Fibroblast of villous mesenchyme (primary cell): ENCODE data around the gene USP32. TPM values are rescaled to one million over a fixed set of nuclear protein-coding genes. Genes with fewer than 3 reads are reported as not detected.

Experiments used
- DNase-seq: peaks from one replicate; pipeline ENCODE4 v3.0.0-alpha.2; 2010; ENCODE audit warnings: low read depth
- H3K4me3 ChIP-seq: 2 replicates; pipeline ENCODE4 v1.5.1; 2011; ENCODE audit warnings: low read depth, mild to moderate bottlenecking, low read length
- total RNA-seq: library from RNA; depleted of rRNA; stranded (reverse); fragments of >200 nt; gene quantifications from 2 replicates; pipeline ENCODE4 v1.2.3, GENCODE V29; 2012
- TF ChIP-seq, protein P1 (sequence below): IDR thresholded peaks from 2 replicates; pipeline ENCODE4 v1.5.1; 2012; ENCODE audit warnings: low read depth, mild to moderate bottlenecking, low read length; ENCODE audit not compliant: insufficient read depth

USP32 gene
- total RNA-seq, 1 donor: 95.4 TPM

DNA sequence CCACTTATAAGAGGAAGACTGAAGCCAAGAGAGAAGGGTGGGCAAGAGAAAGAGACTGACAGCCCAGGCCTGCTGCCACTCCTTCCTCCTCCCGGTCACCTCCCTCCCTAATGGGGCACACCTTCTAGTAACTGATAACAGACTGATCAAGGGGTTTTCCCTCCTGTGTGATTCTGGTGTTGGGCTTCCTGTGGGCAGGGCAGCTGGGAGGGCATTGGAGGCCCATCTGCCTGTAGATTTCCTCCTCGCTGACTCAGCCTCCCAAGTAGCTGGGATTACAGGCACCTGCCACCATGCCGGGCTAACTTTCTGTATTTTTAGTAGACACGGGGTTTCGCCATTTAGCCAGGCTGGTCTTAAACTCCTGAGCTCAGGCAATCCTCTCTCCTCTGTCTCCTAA lies 226.0 kb downstream of the USP32 start:
- no peak overlapping the region for H3K4me3 ChIP-seq
- DNase-seq: no peak
- TF ChIP-seq, protein P1, sequence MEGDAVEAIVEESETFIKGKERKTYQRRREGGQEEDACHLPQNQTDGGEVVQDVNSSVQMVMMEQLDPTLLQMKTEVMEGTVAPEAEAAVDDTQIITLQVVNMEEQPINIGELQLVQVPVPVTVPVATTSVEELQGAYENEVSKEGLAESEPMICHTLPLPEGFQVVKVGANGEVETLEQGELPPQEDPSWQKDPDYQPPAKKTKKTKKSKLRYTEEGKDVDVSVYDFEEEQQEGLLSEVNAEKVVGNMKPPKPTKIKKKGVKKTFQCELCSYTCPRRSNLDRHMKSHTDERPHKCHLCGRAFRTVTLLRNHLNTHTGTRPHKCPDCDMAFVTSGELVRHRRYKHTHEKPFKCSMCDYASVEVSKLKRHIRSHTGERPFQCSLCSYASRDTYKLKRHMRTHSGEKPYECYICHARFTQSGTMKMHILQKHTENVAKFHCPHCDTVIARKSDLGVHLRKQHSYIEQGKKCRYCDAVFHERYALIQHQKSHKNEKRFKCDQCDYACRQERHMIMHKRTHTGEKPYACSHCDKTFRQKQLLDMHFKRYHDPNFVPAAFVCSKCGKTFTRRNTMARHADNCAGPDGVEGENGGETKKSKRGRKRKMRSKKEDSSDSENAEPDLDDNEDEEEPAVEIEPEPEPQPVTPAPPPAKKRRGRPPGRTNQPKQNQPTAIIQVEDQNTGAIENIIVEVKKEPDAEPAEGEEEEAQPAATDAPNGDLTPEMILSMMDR: no peak

DNA sequence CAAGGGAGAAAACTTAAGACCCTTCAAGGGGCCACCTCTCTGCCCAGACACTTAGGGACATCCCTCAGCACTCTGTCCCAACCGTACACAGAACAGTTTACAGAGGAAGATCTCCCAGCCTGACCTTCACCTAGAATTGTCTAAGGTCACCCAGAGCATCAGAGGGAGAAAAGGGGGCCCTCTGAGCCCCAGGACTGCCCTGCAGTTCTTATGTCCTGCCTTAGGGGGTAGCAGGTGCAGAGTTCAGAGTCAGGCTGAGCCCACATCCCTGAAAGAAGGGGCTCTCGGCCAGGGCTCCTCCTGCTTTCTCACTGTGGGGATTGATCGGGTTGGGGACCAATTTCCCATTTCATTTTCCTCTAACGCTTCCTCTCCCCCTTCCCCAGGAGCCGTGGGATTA lies 226.7 kb downstream of the USP32 start:
- TF ChIP-seq, protein P1: no peak
- DNase-seq: no peak
- no peak overlapping the region for H3K4me3 ChIP-seq

DNA sequence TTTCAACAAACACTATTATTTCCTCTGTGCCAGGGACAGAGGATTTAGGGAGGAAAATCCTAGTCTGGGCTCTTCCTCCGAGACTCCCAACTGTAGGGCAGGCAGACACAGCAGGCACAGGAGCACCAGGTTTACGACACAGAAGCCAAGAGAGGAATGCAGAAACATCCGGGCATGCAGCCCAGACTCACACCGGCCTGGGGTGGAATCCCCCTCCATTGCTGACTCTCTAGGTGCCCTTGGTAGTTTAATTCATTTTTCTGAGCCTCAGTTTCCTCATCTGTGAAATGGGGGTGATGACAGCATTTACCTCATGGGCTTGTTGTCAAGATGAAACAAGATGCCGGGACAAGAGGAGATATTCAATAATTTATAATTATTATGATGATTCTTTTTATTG lies 227.2 kb downstream of the USP32 start:
- TF ChIP-seq, protein P1: no peak
- no peak overlapping the region for H3K4me3 ChIP-seq
- no peak for DNase-seq

DNA sequence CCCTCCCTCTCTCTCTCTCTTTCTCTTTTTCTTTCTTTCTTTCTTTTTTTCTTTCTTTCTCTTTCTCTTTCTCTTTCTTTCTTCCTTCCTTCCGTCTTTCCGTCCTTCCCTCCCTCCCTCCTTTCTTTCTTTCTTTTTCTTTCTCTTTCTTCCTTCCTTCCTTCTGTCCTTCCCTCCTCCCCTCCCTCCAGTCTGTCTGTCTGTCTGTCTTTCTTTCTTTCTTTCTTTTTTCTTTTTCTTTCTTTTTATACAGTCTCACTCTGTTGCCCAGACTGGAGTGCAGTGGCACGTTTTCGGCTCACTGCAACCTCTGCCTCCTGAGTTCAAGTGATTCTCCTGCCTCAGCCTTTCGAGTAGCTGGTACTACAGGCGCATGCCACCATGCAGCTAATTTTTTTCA lies 227.8 kb downstream of the USP32 start:
- no peak overlapping the region for H3K4me3 ChIP-seq
- TF ChIP-seq, protein P1: no peak

DNA sequence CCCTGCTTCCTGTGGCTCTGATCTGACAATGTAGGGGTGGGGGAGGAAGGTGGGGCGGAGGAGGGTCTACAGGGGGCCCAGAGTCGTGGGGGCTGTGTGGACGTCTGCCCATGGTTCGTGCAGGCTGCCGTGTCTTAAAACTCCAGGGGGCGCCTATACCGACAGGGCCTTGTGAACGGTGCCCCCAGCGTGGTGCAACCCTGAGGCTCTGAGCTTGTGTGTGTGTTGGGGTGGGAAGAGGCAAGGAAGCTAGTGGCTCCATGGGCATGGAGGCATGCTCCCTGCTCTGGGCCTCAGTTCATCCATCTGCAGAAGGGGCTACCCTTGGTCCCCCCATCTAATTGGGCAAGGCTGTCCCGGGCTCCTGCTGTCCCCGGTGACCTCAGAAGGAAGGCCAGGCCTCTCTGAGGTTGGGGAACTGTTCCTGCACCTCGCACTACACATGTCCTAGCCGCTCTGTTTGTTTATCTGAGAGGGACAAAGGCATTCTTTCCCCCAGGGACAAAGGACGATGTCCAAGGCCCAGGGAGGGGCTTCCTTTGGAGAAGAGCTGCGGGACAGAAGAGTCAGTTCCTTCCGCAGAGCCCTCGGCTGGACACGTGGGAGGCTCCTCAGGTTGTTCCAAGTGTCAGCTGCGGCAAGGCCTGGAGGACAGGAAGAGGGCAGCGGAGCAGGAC lies 228.7 kb downstream of the USP32 start:
- DNase-seq: no peak
- TF ChIP-seq, protein P1: no peak
- H3K4me3 ChIP-seq: no peak overlapping the region

More for the DNA sequence above, 227.8 kb downstream of the USP32 start:
- DNase-seq: no peak

DNA sequence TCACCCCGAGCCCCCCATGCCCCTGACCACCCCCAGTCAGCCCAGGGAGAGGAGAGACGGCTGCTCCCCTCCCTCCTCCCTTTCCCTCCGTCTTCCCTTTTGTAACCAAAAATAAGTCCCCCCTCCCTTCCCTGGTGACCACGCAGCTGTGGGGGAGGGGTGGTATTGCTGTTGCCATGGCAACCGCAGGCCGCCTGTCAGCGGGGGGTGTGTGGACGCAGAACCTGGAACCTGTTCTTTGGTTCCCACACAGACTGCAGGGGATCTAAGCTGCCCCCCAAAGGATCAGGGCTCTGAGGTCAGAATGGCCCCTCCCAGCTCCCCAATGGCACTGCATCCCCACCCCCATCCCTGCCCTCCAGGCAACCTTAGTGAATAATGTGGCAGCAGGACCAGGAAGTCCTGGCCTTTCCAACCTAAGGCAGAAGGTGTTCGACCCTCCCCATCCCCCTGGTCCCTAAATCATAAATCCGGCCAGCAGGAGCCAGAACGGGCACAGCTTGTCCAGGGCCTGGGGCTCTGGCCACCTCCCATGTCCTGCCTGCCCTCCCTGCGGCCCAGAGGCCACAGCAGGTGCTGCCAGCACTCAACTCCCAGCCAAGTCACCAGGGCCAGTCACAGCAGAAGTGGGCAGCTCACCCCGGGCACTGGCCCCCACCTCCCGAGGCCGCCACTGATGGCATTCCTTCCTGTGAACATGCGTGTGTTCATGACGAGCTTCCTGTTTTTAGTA lies 230.2 kb downstream of the USP32 start:
- TF ChIP-seq, protein P1: no peak
- H3K4me3 ChIP-seq: no peak overlapping the region
- DNase-seq: no peak
